Liver (tissue), 3 donors: ENCODE measurements around the gene DAGLB.

Experiments used
- ATF3 ChIP-seq: IDR thresholded peaks from 2 replicates; pipeline ENCODE4 v1.6.1; 2016; ENCODE audit warnings: antibody characterized with exemption
- CTCF ChIP-seq: fragments of 150-350 bp; IDR thresholded peaks from 2 replicates; pipeline ENCODE4 v1.5.1; 2017; ENCODE audit warnings: improper control_type of control experiment, low read depth, low read length; ENCODE audit not compliant: missing input control
- EGR1 ChIP-seq, 2 donors: IDR thresholded peaks; 2 replicates each; pipeline ENCODE4 v1.6.1; 2016 to 2018; ENCODE audit warnings: antibody characterized with exemption in 2 of 2, low read depth in 2 of 2
- HNF4G ChIP-seq: IDR thresholded peaks from 2 replicates; pipeline ENCODE4 v1.6.1; 2016; ENCODE audit warnings: antibody characterized with exemption
- JUND ChIP-seq, 2 donors: IDR thresholded peaks; 2 replicates each; pipeline ENCODE4 v1.6.1; 2016; ENCODE audit warnings: antibody characterized with exemption in 2 of 2
- MAX ChIP-seq: IDR thresholded peaks from 2 replicates; pipeline ENCODE4 v1.6.1; 2016; ENCODE audit warnings: antibody characterized with exemption
- NR2F2 ChIP-seq: IDR thresholded peaks from 2 replicates; pipeline ENCODE4 v1.6.1; 2016; ENCODE audit warnings: antibody characterized with exemption
- RAD21 ChIP-seq, 2 donors: IDR thresholded peaks; 2 replicates each; pipeline ENCODE4 v1.6.1; 2016; ENCODE audit warnings: antibody characterized with exemption in 2 of 2, mild to moderate bottlenecking in 2 of 2
- REST ChIP-seq: IDR thresholded peaks from 2 replicates; pipeline ENCODE4 v1.6.1; 2016; ENCODE audit warnings: antibody characterized with exemption, mild to moderate bottlenecking
- RXRA ChIP-seq, 2 donors: IDR thresholded peaks; 2 replicates each; pipeline ENCODE4 v1.6.1; 2017 to 2018; ENCODE audit warnings: antibody characterized with exemption in 2 of 2, mild to moderate bottlenecking in 1 of 2
- SP1 ChIP-seq: IDR thresholded peaks from 2 replicates; pipeline ENCODE4 v1.6.1; 2018; ENCODE audit warnings: antibody characterized with exemption, mild to moderate bottlenecking
- TAF1 ChIP-seq: conservative IDR thresholded peaks from 2 replicates; pipeline ENCODE4 v1.6.1; 2016; ENCODE audit warnings: antibody characterized with exemption, mild to moderate bottlenecking
- ZBTB33 ChIP-seq: IDR thresholded peaks from 2 replicates; pipeline ENCODE4 v1.6.1; 2016; ENCODE audit warnings: antibody characterized with exemption
- donor health status: healthy.
- donor health status: healthy.

GRCh38 chr7:6453734-6454133 is 6.0 kb upstream of the DAGLB start:
- TF ChIP-seq HNF4G = no peak
- TF ChIP-seq CTCF = no peak
- no peak for TF ChIP-seq ZBTB33
- TF ChIP-seq SP1 = no peak
- TF ChIP-seq MAX = no peak
- TF ChIP-seq REST = no peak
- TF ChIP-seq ATF3 = no peak
- TF ChIP-seq EGR1 (IDR thresholded peaks at IDR 0.05; ENCODE audit: low read depth in 2 of 2) = no peak
- no peak for TF ChIP-seq RXRA (IDR thresholded peaks at IDR 0.05)
- no peak for TF ChIP-seq TAF1
- TF ChIP-seq JUND (IDR thresholded peaks at IDR 0.05) = no peak
- no peak for TF ChIP-seq RAD21 (IDR thresholded peaks at IDR 0.05)
- no peak for TF ChIP-seq NR2F2
